ENCODE results near the gene S100A4.
"Not testable (repeated sequence)": the region's sequence is repeated elsewhere in the genome, so short reads cannot be mapped to it uniquely, and the experiment has no call there.

S100A4 gene

DNA sequence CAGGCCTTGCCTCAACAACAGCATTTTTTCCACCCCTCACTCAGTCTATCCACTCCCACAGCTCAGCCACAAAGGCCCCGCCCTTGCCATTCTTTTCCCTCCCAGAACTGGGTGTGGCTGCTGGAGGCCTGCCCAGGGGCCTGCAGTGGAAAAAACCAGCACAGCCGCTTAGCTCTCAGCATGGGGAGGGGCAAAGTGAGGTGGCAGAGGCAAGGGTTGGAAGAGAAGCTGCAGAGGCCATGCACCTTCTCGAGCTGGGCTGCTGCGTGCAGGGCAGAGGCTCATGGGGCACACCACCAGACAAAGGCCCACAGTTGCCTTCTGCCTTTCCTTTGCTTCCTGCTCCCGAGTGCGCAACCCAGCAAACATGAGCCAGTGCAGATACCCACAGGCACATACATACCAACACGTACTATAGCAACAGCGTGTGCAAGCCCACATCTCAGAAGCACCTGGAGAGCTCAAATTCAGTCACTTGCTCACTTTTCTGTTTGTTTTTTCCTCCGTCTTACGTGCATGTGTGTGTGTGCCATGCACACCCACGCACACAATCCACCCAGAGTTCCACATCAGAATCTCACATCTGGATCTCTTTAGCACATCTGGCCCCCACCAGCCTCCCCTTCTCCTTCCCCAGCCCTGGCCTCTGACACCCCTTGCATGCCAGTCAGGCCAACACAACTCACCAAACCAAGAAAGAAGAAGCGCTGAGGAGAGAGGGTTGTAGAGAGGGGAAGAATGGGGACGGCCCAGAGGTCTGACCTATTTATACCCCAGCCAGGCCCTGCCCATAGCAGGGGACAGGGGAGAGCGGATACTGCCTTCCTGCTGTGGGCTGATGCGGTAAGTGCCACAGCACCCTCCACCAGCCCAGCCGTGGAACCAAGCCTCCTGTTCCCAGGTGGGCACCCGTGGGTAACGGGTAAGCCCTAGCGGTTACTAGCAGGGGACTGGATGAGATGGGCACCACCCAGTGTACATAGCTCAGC lies at the start of gene S100A4:
S100A4 (minus strand) TSS at position 740 of the 989 bp plus-strand sequence. CDS start 1,012 bp downstream, outside the sequence.
- peak; percentile 70 to 94 (median 86) for DNase-seq (ENCODE audit: low read depth in 4 of 4, low spot score in 1 of 4)

DNA sequence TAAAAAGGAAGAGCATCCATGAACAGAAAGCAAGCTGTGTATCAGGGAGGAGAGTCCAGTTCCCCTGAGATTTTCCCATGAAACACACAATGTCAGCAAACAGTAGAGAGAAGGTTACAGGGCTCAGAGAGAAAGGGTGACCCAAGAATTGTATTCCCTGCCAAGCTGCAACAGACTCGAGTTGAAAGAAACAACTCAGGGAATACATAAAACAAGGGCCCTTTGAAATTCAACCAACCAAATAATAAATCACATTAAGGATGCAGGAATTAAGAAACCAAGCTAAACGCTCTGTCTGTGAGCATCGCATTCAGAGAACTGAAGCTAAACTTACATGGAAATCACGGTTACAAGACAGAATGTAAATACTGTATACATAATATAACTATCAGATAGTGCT lies 47.1 kb upstream of the S100A4 start:
- no peak for DNase-seq (ENCODE audit: low read depth in 4 of 4, low spot score in 1 of 4)

DNA sequence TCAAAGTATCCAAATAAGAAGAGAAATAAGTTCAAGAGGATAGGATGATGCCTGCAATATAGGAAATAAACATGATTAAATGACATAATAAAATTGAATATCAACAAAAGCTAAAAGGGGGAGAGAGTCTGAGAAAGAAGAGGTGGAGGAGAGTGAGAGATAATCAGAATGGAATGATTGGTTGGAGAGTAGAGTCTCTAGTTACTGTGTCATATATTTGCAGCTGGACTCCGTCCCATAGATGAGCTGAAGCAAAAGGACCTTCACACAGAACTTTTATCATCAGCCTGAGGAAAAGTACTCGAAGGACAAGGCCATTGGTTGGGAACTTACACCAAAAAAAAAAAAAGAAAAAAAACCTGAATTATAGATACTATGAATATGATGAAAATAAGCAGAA lies 42.9 kb upstream of the S100A4 start:
- no peak for DNase-seq (ENCODE audit: low read depth in 4 of 4, low spot score in 1 of 4)

DNA sequence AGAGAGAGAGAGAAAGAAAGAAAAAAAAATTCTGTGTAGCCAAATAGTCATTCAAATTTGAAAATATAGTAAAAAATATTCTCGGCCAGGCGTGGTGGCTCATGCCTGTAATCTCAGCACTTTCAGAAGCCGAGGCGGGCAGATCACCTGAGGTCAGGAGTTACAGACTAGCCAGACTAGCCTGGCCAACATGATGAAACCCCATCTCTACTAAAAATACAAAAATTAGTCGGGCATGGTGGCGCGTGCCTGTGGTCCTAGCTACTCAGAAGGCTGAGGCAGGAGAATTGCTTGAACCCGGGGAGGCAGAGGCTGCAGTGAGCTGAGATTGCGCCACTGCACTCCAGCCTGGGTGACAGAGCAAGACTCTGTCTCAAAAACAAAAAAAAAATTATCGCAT lies 42.4 kb upstream of the S100A4 start:
- not testable (repeated sequence) for DNase-seq (ENCODE audit: low read depth in 4 of 4, low spot score in 1 of 4)

DNA sequence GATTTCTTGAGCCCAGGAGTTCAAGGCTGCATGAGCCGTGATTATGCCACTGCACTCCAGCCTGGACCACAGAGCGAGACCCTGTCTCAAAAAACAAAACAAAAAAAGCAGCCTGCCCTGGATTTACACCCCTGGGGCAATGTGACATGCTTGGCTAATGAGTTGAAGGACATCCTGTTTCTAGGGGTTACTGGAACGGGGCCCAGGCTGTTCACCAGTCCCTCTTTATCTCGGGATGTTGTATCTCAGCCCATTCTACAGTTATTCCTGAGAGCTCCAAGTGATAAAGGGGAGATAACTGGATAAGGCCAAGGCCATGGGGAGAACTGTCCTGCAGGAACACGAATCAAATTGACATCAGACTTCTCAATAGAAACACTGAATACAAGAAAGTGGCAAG lies 41.7 kb upstream of the S100A4 start:
- DNase-seq (ENCODE audit: low read depth in 4 of 4, low spot score in 1 of 4) = no peak

DNA sequence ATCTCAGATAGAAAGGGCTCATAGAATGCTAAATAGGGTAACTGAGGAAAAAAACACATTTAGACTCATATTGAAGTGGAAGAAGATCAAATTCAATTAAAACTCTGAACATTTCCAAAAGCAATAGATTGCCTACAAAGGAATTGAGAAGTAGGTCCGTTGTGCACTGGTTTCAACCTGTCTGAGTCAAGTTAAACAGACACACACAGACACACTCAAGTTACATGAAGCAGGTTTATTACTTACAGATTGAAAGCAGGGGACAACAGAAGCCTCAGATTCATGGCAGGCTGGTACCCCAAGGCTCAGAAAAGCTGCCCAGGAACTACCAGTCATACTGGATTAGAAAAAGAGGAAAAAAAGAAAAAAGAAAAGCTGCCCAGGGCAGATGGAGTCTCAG lies 40.7 kb upstream of the S100A4 start:
- no peak for DNase-seq (ENCODE audit: low read depth in 4 of 4, low spot score in 1 of 4)

DNA sequence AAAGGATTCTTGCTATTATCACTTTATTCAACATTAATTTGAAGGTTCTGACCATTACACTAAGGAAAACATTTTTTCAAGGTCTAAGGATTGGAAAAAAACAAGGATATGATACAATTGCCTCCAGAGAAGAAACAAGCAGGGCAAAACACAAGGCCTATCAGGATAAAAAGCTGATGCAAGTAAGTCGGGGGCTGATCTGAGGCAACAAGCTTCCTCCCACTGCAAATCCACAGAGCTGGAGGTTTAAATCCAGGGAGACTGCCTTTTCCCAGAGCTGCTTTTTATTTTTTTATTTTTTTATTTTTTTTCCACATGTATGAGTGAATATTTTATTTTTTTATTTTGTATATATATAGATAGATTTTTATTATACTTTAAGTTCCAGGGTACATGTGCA lies 39.4 kb upstream of the S100A4 start:
- DNase-seq (ENCODE audit: low read depth in 4 of 4, low spot score in 1 of 4) = no peak

DNA sequence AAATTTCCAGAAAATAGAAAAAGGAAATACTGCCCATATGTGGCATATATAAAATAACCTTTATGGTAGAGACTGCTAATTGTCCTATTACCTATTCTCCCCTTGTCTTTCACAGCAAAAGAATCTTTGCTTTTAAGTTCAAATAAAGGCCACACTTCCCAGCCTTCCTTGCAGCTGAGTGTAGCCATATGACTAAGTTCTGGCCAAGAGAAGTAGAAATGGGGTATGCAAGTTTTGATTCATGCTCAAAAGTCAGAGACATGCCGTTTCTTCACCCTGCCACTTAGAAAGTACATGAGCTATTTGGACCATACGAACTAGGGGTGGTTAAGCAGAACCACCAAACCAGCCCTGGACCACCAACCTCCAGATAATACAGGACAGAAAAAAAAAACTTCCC lies 38.4 kb upstream of the S100A4 start:
- DNase-seq (ENCODE audit: low read depth in 4 of 4, low spot score in 1 of 4) = no peak

DNA sequence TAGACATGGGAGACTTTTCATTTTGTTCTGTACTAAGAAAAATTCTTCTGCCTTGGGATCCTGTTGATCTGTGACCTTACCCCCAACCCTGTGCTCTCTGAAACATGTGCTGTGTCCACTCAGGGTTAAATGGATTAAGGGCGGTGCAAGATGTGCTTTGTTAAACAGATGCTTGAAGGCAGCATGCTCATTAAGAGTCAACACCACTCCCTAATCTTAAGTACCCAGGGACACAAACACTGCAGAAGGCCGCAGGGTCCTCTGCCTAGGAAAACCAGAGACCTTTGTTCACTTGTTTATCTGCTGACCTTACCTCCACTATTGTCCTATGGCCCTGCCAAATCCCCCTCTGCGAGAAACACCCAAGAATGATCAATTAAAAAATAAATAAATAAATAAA lies 37.9 kb upstream of the S100A4 start:
- not testable (repeated sequence) for DNase-seq (ENCODE audit: low read depth in 4 of 4, low spot score in 1 of 4)

DNA sequence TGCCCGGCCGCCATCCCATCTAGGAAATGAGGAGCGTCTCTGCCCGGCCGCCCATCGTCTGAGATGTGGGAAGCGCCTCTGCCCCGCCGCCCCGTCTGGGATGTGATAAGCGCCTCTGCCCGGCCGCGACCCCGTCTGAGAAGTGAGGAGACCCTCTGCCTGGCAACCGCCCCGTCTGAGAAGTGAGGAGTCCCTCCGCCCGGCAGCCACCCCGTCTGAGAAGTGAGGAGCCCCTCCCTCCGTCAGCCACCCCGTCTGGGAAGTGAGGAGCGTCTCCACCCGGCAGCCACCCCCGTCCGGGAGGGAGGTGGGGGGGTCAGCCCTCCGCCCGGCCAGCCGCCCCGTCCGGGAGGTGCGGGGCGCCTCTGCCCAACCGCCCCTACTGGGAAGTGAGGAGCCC lies 37.2 kb upstream of the S100A4 start:
- not testable (repeated sequence) for DNase-seq (ENCODE audit: low read depth in 4 of 4, low spot score in 1 of 4)

DNA sequence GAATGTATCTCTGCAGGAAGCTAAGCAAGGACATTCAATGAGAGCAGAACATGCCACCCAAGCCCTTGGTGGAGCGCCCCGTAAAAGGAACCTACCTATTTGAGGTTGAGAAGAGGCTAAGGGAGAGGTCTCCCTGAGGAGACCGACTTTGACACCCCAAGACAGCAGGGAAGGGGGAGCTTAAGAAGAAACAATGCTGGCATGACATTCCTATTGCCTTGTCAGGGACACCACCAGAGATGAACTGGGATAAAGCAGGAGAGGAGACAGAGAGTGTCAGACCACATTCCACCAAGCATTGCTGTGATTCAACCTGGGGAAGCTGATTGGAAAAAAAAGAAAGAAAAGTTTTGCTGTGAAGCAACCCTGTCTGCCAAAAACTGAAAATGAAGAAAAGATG lies 33.3 kb upstream of the S100A4 start:
- no peak for DNase-seq (ENCODE audit: low read depth in 4 of 4, low spot score in 1 of 4)

DNA sequence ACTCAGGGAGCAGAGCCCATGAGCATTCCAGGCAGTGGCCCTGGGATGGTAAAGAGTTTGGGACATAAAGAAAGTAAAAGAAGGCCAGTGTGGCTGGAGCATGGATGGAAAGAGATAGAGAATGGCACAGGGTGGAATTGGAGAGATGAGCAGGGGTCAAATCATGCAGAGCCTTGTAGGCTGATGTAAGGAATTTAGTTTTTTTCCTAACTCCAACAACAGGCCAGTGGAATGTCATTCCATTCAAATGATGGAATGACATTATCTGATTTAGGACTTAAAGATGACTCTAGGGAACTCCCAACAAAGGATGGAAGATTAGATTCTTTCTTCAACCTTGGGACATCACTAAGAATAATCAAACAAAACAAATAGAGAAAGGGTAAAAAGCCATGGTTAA lies 32.9 kb upstream of the S100A4 start:
- no peak for DNase-seq (ENCODE audit: low read depth in 4 of 4, low spot score in 1 of 4)

DNA sequence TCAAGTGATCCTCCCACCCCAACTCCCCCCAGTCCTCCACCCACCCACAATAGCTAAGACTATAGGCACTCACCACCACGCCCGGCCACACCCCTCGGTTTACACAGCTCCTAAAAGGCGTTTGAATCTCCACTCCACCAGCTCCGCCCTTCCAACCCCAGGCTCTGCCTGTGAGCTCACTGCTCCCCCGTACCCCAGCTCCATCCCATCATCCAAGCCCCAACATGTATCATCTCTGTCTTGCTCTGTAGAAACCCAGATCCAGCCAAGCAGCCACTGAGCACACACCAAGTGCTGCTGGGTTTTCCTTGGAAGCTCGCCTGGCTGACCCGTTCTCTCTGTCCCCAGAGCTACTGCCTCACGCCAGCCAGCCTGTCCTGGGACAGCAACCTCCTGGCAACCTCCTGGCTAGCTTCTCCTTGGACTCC lies 32.0 kb upstream of the S100A4 start:
- no peak for DNase-seq (ENCODE audit: low read depth in 4 of 4, low spot score in 1 of 4)

DNA sequence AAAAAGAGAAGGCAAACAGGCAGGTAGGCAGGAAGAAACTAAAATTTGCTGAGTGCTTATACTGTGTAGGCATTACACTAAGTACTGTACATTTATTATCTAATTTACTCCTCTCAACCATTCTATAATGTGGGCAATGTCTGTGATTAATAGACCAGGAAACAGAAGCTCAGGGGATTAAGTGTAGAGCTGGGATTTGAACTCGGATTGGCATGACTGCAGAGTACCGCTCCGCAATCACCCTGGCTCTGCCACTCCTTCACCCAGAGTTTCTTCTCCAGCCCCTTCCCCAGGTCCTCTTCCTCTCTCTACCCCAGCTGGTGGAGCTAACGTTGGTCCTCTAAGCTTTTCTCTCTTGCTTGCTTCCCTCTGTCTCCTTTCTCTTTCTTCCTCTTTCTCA lies 31.5 kb upstream of the S100A4 start:
- no peak for DNase-seq (ENCODE audit: low read depth in 4 of 4, low spot score in 1 of 4)

DNA sequence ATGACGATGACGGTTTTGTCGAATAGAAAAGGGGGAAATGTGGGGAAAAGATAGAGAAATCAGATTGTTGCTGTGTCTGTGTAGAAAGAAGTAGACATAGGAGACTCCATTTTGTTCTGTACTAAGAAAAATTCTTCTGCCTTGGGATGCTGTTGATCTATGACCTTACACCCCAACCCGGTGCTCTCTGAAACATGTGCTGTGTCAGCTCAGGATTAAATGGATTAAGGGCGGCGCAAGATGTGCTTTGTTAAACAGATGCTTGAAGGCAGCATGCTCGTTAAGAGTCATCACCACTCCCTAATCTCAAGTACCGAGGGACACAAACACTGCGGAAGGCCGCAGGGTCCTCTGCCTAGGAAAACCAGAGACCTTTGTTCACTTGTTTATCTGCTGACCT lies 29.9 kb upstream of the S100A4 start:
- not testable (repeated sequence) for DNase-seq (ENCODE audit: low read depth in 4 of 4, low spot score in 1 of 4)

DNA sequence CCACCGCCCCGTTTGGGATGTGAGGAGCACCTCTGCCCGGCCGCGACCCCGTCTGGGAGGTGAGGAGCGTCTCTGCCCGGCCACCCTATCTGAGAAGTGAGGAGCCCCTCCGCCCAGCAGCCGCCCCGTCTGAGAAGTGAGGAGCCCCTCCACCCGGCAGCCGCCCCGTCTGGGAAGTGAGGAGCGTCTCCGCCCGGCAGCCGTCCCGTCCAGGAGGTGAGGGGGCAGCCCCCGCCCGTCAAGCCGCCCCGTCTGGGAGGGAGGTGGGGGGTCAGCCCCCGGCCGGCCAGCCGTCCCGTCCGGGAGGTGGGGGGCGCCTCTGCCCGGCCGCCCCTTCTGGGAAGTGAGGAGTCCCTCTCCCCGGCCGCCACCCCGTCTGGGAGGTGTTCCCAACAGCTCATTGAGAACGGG lies 29.5 kb upstream of the S100A4 start:
- not testable (repeated sequence) for DNase-seq (ENCODE audit: low read depth in 4 of 4, low spot score in 1 of 4)

DNA sequence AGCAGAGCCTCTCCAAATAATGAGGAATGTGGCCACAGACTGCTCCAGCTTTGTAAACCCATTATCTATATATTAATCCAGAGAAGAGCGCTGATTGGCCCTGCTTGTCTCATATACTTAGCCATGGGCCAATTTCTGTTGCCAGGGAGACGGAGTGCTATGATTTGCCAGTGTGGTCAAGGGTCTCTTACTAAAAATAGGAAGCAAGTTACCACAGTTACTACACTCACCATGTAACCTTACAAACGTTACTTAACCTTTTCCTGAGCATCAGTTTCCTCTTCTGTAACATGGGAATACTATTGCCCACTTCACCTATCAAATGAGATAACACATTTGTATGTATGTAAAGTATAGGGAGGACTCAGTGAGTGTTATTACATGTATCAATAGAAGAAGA lies 27.7 kb upstream of the S100A4 start:
- no peak for DNase-seq (ENCODE audit: low read depth in 4 of 4, low spot score in 1 of 4)

DNA sequence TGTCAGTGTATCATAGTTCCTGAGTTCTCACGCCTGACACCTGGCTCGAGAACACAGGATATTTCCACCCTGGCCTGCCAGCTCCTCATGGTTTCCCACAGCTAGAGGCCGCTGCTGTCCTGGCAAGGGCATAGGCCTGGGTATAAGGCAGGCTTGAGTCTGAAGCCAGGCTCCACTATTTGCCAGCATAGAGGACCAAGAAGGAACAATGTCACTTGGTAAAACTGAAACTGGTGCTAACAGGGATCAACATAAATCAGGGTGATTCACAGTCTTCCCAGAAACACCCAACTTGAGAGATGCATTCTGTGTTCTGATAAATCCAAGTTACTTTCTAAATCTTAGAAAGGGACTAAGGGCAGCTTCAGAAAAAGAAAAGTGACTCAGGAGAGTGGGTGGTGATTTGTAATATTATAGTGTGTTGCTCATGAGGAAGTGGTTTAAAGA lies 27.0 kb upstream of the S100A4 start:
- peak in 2 of 4 experiments; percentile 30 to 51 for DNase-seq (ENCODE audit: low read depth in 4 of 4, low spot score in 1 of 4)

DNA sequence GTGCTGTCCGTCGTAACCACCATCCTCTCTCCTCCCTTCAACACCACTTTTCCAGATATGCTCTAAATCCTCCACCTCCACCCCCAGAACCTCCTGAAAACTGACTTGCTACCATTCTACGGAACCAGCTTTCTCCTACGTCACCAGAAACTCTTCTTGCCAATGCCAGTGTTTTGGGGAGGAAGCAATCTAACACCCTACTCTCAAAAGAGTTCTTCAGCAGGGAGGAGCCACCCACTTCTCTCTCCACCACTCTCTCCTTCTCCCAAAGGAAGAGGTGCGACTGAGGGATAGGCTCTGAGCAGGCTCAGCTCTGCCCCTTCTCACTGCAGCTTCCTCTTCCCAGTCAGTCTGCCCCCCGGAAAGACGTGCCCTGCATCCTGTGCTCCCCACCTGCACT lies 26.1 kb upstream of the S100A4 start:
- DNase-seq (ENCODE audit: low read depth in 4 of 4, low spot score in 1 of 4) = no peak

DNA sequence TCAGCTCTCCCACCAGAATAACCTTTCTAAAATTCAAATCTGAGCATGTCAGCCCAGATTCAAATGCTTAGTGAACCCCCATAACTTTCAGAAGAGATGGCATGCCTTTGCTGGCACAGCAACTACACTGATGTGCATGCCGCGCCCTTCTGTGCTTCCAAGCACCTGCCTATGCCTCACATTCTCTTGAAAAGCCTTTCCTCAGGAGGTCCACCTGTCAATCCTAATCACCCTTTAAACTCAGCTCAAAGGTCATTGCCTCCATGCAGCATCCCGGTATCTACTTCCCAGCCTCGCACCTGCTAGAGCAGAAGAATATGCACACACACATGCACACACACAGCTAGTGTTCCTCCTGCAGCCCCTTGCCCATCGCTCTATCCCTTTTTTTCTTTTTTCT lies 25.3 kb upstream of the S100A4 start:
- no peak for DNase-seq (ENCODE audit: low read depth in 4 of 4, low spot score in 1 of 4)

DNA sequence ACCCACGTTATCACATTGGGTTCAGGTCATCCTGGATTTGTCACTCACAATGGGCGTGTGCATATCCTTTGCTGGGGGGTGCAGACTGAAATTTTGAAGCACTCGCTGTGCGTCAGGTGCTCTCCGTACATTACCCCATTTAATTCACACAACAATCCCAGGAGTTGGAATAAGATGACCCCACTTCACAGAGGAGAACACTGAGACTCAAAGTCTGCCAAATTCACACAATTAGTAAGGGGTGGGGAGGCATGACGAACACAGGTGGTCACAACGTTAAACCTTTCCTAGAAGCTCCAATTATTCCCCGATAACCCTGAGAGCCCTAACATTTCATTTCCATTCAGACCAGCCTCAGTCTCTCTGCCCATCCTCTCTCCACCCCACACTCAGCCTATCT lies 23.9 kb upstream of the S100A4 start:
- DNase-seq (ENCODE audit: low read depth in 4 of 4, low spot score in 1 of 4) = no peak

DNA sequence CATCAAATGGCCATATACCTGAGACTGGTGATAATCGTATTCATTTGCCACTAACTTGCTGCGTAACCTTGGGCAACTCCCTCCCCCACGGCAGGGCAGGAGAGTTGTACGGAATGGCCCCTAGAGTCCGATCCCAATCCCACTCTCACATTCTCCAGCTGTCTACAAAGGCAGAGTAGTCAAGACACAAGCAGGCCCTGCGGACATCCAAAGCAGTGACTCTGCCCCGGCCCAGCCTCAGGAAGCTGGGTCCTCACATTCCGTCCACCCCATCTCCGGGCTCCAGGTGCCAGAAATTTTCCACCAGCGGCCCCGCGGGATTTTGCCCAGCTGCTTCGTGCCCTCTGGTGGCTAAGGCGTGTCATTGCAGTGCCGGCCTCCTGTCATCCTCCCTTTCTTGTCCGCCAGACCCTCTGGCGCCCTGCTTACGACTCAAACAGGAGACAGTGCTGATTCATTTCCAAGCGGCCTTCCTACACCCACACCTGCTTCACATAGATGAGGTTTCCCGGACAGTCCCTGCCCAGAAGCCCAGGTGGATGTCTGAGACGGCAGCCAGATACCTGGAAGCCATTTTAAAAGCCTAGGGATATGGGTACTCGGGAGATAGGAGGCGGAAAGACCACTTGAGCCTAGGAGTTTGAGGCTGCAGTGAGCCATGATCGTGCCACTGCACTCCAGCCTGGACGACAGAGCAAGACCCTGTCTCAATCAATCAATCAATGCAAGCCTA lies 22.9 kb upstream of the S100A4 start:
- peak; percentile 58 to 83 (median 70) for DNase-seq (ENCODE audit: low read depth in 4 of 4, low spot score in 1 of 4)
